Natural killer cell (primary cell): ENCODE results near the gene KIF16B. TPM values are rescaled to one million over a fixed set of nuclear protein-coding genes. Genes with fewer than 3 reads are reported as not detected.

ENCODE experiments used
- ATAC-seq, 3 donors: fragments of 150-1000 bp in 2 of 3; fragments of 200-7000 bp in 1 of 3; cut with Tn5 transposase; 1 replicate in 1 of 3; 2 replicates in 2 of 3; pipeline ENCODE4 v1.10.0; 2021; ENCODE audit warnings: mild to moderate bottlenecking in 2 of 3, moderate library complexity in 2 of 3
- DNase-seq, 2 donors: peaks; one replicate each; pipeline versions ENCODE4 v3.0.0 to v3.0.0-alpha.2; 2013 to 2021; ENCODE audit warnings: mixed read lengths in 1 of 2
- H3K27ac ChIP-seq: one replicate; pipeline ENCODE4 v1.5.1; 2013; ENCODE audit warnings: mild to moderate bottlenecking, low read length
- H3K27me3 ChIP-seq: one replicate; pipeline ENCODE4 v1.6.1; 2013; ENCODE audit warnings: low read length; ENCODE audit not compliant: control insufficient read depth, insufficient read depth
- H3K36me3 ChIP-seq: one replicate; pipeline ENCODE4 v1.6.1; 2013; ENCODE audit warnings: low read length; ENCODE audit not compliant: control insufficient read depth, insufficient read depth
- H3K4me1 ChIP-seq: one replicate; pipeline ENCODE4 v1.6.1; 2013; ENCODE audit warnings: low read length; ENCODE audit not compliant: control insufficient read depth, insufficient read depth
- H3K4me3 ChIP-seq: one replicate; pipeline ENCODE4 v1.5.1; 2013; ENCODE audit warnings: low read length
- H3K9me3 ChIP-seq: one replicate; pipeline ENCODE4 v1.6.1; 2013; ENCODE audit warnings: low read length; ENCODE audit not compliant: control insufficient read depth, insufficient read depth
- H3K27ac Mint-ChIP-seq, 2 donors: one replicate each; pipeline ENCODE4 v1.8.0; 2022; ENCODE audit warnings: mild to moderate bottlenecking in 2 of 2, mixed read lengths in 2 of 2, moderate library complexity in 1 of 2
- H3K27me3 Mint-ChIP-seq, 2 donors: one replicate each; pipeline ENCODE4 v1.8.0; 2022; ENCODE audit warnings: low read depth in 2 of 2, mixed read lengths in 2 of 2
- H3K36me3 Mint-ChIP-seq: one replicate; pipeline ENCODE4 v1.8.0; 2022; ENCODE audit warnings: mixed read lengths
- H3K4me1 Mint-ChIP-seq, 2 donors: one replicate each; pipeline ENCODE4 v1.8.0; 2022; ENCODE audit warnings: mixed read lengths in 2 of 2
- H3K4me3 Mint-ChIP-seq: one replicate; pipeline ENCODE4 v1.8.0; 2022; ENCODE audit warnings: mild to moderate bottlenecking, moderate library complexity, mixed read lengths
- H3K9me3 Mint-ChIP-seq, 2 donors: one replicate each; pipeline ENCODE4 v1.8.0; 2022; ENCODE audit warnings: mixed read lengths in 2 of 2
- WGBS: methylation state at CpG from one replicate; pipeline ENCODE4 v1.1.7; 2013; ENCODE audit warnings: missing lambda C conversion rate; ENCODE audit not compliant: insufficient coverage; 5-methylcytosine and 5-hydroxymethylcytosine counted together
- intact Hi-C: fragments of 100-400 bp; cut with micrococcal nuclease; formaldehyde crosslinking; loops from one replicate; pipeline ENCODE4 v1.14.2; 2022
- total RNA-seq, 4 donors: library from RNA; stranded (reverse); fragments of 120-200 nt in 1 of 4; gene quantifications; one replicate each; pipeline versions ENCODE4 v1.2.3 to v1.2.4, GENCODE V29; 2013 to 2022
- TF ChIP-seq, protein P1 (sequence below): fragments of 200-600 bp; IDR thresholded peaks from one replicate; pipeline ENCODE4 v1.8.0; 2022; ENCODE audit warnings: antibody characterized with exemption

KIF16B gene, protein sequence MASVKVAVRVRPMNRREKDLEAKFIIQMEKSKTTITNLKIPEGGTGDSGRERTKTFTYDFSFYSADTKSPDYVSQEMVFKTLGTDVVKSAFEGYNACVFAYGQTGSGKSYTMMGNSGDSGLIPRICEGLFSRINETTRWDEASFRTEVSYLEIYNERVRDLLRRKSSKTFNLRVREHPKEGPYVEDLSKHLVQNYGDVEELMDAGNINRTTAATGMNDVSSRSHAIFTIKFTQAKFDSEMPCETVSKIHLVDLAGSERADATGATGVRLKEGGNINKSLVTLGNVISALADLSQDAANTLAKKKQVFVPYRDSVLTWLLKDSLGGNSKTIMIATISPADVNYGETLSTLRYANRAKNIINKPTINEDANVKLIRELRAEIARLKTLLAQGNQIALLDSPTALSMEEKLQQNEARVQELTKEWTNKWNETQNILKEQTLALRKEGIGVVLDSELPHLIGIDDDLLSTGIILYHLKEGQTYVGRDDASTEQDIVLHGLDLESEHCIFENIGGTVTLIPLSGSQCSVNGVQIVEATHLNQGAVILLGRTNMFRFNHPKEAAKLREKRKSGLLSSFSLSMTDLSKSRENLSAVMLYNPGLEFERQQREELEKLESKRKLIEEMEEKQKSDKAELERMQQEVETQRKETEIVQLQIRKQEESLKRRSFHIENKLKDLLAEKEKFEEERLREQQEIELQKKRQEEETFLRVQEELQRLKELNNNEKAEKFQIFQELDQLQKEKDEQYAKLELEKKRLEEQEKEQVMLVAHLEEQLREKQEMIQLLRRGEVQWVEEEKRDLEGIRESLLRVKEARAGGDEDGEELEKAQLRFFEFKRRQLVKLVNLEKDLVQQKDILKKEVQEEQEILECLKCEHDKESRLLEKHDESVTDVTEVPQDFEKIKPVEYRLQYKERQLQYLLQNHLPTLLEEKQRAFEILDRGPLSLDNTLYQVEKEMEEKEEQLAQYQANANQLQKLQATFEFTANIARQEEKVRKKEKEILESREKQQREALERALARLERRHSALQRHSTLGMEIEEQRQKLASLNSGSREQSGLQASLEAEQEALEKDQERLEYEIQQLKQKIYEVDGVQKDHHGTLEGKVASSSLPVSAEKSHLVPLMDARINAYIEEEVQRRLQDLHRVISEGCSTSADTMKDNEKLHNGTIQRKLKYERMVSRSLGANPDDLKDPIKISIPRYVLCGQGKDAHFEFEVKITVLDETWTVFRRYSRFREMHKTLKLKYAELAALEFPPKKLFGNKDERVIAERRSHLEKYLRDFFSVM (N-terminal part only)
- 10 to 100 TPM in 1 of 3 donors, 1 to 10 TPM in 2; 3.9 to 11.8 (median 9.2) TPM for total RNA-seq
- 14.1 TPM for total RNA-seq (2013)

DNA sequence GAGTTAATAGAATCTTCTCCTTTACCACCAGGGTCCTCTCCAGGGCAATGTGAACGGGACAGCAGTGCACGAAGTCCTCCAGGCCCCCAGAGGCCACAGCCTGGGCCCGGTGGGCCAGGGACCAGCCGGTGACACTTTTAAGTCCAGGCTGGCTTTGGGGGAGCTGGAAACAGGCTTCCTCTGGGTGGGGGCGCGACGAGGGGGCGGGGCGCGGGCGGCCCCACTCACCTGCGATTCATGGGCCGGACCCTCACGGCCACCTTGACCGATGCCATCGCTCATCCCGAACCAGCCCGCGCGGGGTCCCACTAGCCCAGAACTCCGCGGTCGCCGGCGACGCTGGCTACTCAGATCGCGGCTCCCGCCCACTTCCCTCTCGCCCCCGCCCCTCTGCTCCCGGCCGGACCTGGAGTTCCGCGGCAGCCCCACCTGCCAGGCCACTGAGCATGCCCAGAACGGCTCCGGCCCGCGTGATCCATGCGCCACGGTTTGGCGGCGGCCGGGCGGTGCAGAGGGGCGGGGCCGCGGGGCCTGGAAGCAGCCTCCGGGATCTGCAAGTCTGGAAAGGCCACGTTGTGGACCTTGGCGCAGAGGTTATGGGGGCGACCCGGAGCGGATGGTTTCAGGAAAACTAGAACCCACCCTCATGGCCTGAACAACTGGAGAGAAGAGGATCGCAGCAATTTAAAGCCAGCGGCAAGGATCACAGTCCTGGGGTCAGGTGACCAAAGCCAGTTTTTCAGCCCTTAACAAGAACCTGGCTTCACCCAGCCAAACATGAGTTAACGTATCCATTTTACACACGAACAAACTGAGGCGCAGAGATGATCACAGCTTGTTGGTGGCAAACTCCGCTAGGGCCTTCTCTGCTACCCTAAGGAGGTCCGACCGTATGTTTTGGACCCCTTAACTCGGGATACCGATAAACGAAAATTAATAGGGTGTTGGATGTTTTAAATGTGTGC, at the start of gene KIF16B:
KIF16B (minus strand) TSS at position 448 of the 965 bp plus-strand sequence; CDS start at position 275, 173 bp downstream.
- no peaks in the 10 kb centered on the region for H3K9me3 ChIP-seq
- H3K27ac ChIP-seq: no peak within 1 kb of the TSS
- no peaks in the 10 kb centered on the region for H3K36me3 ChIP-seq
- H3K36me3 Mint-ChIP-seq: no peaks in the 10 kb centered on the region
- H3K27me3 Mint-ChIP-seq: peaks cover 0 to 12% of the 10 kb centered on the region in 2 donors
- H3K27ac Mint-ChIP-seq: peak within 1 kb of the TSS; percentile 24 to 80
- no peaks in the 10 kb centered on the region for H3K27me3 ChIP-seq
- 11% methylated on average over 65 of the region's 65 CpGs for WGBS
- peaks cover 15 to 46% of the 10 kb centered on the region in 2 donors for H3K4me1 Mint-ChIP-seq
- intact Hi-C loops: loop anchor here (5.0 kb wide), 1 partner anchor 159 kb away; the partner anchor contains the start of gene SNRPB2
- H3K4me3 Mint-ChIP-seq: peak within 1 kb of the TSS; percentile 85
- peak; percentile 84 to 88 (median 88) for ATAC-seq
- peak; percentile 75 to 86 for DNase-seq
- TF ChIP-seq, protein P1, sequence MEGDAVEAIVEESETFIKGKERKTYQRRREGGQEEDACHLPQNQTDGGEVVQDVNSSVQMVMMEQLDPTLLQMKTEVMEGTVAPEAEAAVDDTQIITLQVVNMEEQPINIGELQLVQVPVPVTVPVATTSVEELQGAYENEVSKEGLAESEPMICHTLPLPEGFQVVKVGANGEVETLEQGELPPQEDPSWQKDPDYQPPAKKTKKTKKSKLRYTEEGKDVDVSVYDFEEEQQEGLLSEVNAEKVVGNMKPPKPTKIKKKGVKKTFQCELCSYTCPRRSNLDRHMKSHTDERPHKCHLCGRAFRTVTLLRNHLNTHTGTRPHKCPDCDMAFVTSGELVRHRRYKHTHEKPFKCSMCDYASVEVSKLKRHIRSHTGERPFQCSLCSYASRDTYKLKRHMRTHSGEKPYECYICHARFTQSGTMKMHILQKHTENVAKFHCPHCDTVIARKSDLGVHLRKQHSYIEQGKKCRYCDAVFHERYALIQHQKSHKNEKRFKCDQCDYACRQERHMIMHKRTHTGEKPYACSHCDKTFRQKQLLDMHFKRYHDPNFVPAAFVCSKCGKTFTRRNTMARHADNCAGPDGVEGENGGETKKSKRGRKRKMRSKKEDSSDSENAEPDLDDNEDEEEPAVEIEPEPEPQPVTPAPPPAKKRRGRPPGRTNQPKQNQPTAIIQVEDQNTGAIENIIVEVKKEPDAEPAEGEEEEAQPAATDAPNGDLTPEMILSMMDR: no peak
- peaks cover 28% of the 10 kb centered on the region for H3K4me1 ChIP-seq
- H3K4me3 ChIP-seq: peak within 1 kb of the TSS; percentile 50
- no peaks in the 10 kb centered on the region for H3K9me3 Mint-ChIP-seq

DNA sequence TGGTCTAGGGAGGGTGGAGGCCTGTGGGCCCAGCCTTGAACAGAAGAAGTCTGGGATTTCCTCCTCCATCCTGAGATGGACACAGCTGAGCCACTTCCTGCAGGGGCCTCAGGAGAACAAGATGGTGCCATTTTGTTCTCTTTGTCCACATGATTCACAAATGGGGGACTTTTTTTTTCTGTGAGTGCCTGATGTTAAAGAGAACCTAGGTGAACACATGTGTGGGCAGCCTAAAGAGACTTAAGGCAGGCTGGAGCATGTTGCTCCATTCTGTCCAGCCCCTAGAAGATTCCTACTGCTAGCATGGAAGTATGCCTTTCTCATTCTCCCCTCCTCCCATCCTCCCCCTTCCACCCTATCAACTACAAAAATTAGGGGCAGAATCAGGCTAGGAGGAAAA, 49.3 kb upstream of the KIF16B start:
- TF ChIP-seq, protein P1: no peak
- no peak overlapping the region for H3K4me3 Mint-ChIP-seq

DNA sequence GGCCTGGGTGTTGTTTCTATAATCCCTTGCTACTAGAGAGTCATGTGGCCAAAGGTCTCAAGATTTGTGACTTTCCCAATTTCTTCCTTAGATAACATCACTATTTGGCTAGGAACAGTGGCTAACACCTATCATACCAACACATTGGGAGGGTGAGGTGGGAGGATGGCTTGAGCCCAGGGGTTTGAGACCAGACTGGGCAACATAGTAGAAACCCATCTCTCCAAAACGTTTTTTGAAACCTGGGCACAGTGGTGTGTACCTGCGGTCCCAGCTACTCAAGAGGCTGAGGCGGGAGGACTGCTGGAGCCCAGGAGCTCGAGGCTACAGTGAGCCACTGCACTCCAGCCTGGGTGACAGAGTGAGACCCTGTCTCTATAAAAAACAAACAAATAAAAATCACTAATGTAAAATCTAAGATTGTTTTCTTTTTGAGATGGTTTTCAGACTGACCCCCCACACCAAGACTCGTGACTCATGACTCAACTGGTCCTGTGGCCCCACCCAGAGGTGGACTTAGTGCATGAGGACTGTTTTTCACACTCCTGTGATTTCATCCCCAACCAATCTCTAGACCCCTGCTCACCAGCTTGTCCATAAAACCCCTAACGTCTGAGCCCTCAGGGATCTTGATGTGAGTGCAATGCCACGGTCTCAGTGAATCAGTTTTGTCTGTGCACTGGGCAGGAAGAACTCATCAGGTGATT, 48.3 kb upstream of the KIF16B start:
- no peak overlapping the region for H3K4me3 ChIP-seq
- H3K36me3 Mint-ChIP-seq: no peaks in the 10 kb centered on the region
- no peaks in the 10 kb centered on the region for H3K36me3 ChIP-seq
- no peaks in the 10 kb centered on the region for H3K9me3 ChIP-seq
- no peaks in the 10 kb centered on the region for H3K4me1 ChIP-seq
- no peak overlapping the region for H3K27ac ChIP-seq
- WGBS: 79% methylated on average over 7 of the region's 7 CpGs
- no peak overlapping the region for H3K27ac Mint-ChIP-seq
- no peak for DNase-seq
- H3K4me3 Mint-ChIP-seq: no peak overlapping the region
- no peaks in the 10 kb centered on the region for H3K27me3 ChIP-seq
- TF ChIP-seq, protein P1: no peak
- no peaks in the 10 kb centered on the region for H3K27me3 Mint-ChIP-seq
- no peak for ATAC-seq
- H3K4me1 Mint-ChIP-seq: no peaks in the 10 kb centered on the region
- peaks cover 0 to 4% of the 10 kb centered on the region in 2 donors for H3K9me3 Mint-ChIP-seq
- intact Hi-C loops: no loop called here

More for the DNA sequence above, 49.3 kb upstream of the KIF16B start:
- Histone ChIP-seq H3K27ac (no peak overlapping the region), H3K4me3 (no peak overlapping the region), H3K9me3 (no peaks in the 10 kb centered on the region), H3K36me3 (no peaks in the 10 kb centered on the region), H3K4me1 (no peaks in the 10 kb centered on the region), H3K27me3 (no peaks in the 10 kb centered on the region)
- no peak for DNase-seq
- Mint-ChIP-seq H3K36me3 (no peaks in the 10 kb centered on the region), H3K27me3 (no peaks in the 10 kb centered on the region), H3K27ac (no peak overlapping the region), H3K4me1 (no peaks in the 10 kb centered on the region), H3K9me3 (peaks cover 0 to 3% of the 10 kb centered on the region in 2 donors)
- intact Hi-C loops: no loop called here
- ATAC-seq: no peak
